HG03025 (cell line): ENCODE results near the gene TIMM13.

Experiments
- ATAC-seq: cut with Tn5 transposase; IDR thresholded peaks from one replicate; pipeline ENCODE4 v1.9.1; 2021; ENCODE audit warnings: mild to moderate bottlenecking, moderate library complexity; ENCODE audit not compliant: unreplicated experiment, low FRiP score

Gene TIMM13

DNA sequence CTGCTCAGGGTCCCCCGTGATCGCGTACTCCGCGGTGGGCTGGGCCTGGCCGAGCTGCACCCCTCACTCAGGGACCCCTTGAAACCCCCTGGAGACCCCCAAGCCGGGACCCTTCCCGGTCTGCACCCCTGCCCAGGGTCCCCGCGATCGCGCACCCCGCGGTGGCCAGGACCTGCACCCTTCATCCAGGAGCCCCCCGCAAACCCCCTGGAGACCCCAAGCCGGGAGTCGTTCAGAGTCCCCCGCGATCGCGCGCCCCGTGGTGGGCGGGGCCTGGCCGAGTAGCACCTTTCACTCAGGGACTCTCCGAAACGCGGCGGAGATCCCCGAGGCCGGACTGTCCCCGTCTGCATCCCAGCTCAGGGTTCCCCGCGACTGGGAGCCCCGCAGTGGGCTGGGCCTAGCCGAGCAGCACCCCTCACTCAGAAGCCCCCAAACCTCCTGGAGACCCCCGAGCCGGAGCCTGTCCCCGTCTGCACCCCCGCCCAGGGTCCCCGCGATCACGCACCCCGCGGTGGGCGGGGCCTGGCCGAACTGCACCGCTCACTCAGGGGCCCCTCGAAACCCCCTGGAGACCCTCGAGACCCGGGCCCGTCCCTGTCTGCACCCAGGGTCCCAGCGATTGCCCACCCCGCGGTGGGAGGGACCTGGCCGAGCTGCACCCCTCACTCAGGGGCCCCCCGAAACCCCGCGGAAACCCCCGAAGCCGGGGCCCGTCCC is 28.6 kb upstream of the TIMM13 start:
- ATAC-seq: peak; percentile 25

DNA sequence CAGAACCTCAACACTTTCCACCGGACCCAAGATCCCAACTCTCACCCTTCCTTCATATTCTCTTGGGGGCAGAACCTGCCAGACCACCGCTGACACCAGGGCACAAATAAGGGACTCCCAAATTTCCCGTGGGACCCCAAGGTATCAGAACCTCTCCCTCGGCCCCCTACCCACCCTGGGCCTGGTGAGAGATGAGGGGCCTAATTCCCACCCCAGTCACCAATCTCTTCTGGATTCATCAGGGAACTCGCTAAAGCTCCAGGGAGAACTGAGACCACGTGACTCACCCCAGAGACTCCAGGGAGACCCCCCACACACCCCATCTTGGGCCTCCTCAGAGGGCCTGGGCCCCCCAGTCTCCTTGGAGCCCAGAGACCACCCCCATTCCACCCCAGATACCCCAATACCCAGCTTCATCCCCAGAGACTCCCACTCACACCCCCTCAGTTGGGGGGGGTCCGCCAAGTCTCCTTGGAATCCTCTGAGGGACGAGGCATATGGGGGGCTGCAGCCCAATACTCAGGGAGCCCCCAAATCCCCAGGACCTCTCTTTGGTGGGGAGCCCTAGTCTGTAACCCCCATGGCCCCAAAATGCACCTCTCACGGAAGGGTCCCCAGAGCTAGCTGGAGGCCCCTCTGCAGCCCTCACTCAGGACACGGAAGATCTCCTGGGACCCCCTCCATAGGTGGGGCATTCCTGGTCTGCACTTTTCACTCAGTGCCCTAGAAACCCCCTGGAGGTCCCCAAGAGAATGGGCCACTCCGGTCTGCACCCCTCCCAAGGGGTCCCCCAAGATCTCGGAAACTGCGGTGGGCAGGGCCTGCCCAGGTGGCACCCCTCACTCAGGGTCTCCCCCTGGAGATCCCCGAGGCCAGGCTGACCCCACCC is 27.8 kb upstream of the TIMM13 start:
- ATAC-seq: peak; percentile 3

DNA sequence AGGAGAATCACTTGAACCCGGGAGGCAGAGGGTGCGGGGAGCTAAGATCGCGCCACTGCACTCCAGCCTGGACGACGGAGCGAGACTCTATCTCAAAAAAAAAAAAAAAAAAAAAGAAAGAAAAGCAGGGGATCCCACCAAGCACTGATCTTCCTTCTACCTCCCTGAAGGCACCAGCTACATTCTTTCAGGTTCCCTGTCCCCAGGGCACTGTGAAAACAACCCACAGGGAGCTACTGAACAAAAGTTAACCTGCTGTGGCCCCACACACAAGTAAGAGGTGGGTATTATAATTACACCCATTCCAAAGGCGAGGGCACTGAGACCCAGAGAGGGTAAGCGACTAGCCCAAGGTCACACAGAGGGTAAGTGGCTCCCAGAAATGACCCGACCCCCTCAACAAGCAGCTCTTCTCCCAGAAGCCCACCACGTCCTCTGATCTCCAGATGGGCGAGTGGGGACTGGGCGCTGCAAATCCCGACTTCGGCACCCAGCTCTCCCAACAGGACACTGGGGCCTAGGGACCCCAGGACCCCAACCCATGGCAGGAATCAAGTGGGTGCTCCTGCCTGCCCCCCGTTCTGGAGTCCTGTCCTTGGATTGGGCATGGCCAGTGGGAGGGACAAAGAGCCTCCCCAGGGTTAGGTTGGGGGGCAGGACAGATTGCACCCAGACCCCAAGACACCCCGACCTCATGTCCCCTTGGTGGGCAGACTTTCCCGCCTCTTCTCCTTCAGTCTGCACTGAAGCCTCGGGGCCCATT is 27.0 kb upstream of the TIMM13 start:
- no peak for ATAC-seq

DNA sequence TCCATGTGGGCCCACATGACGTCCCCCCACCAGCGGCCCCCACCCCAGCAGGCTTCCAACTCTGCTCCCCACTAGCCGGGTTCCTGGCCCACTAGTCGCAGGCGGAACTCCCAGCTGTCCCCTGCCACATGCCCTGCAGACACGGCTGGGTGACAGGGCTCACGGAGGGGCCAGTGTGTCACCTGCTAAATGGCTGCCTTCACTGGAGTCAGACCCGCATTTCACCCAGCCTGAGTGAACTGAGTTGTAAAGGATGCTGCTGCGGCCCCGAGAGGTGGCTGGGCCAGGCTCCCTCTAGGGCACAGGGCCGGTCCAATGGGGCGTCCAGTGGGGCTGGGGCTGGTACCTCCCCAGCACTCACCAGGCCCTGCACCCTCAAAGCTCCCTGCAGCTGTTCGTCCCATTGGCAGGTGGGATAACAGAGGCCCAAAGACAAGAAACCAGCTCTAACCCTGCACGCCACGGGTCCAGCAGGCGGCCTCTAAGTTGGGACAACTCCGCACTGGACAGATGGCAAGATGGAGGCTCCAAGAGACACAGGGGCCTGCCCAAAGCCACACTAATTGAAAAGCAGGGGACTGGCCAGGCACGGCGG is 26.1 kb upstream of the TIMM13 start:
- no peak for ATAC-seq

DNA sequence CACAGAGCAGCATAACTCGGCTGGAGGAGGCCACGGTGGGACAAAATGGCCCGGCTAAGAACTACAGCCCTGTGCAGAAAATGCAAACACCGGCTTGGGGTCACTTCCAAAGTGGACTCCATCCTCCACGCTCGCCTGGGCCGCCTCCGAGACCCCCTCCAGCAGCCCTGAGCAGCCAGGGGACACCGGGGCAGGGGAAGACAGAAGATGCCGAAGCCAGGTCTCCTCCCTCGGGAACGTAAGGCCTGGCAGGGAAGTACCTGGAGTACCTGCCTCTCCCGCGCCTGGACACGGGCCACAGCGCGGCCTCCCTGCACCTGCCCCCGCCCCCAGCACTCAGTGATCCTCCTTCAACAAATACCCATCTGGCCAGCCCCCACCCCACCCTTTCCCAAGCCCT is 24.4 kb upstream of the TIMM13 start:
- ATAC-seq: no peak

DNA sequence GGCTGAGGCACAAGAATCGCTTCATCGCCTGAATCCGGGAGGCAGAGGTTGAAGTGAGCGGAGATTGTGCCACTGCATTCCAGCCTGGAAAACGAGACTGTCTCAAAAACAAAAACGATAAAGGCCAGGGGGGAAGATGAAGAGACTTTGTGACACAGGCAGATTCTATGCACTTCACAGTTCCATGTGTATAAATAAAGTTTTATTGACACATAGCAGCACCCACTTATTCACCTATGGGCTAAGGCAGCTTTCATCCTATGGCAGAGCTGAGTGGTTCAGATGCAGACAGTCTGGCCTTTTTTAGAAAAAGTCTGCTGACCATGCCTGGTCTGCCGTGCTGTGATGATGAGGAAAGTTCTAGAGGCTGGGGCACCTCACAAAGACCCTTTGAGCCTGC is 23.8 kb upstream of the TIMM13 start:
- no peak for ATAC-seq

DNA sequence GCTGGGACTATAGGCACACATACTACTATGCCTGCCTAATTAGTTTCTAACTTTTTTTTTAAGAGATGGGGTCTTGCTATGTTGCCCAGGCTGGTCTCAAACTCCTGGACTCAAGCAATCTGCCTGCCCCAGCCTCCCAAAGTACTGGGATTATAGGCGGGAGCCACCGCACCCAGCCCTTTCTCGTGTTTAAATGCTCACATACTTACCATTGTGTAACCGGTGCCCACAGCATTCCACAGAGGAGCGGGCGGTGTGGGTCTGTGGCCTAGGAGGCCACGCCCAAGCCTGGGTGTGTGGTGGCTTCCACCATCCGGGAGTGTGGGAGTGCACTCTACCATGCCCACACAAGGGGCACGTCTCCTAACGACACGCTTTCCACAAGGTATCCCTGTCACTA is 21.6 kb upstream of the TIMM13 start:
- no peak for ATAC-seq

DNA sequence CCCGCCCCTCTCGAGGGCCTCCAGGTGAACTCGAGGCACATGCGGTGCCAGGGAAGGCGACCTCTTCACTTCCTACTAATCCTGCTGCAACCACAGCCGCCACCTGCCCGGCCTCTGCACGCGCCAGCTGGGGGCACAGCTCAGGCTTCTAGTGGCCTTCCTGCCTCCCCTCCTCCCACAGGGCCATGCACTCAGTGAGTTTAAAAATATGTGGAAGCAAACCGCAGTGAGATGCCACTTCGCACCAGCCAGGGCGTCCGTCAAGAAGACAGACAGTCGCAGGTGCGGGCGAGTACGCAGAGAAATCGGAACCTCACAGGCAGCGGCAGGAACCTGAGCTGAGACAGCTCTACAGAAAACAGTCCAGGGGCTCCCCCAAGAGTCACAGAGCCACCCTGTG is 19.0 kb upstream of the TIMM13 start:
- no peak for ATAC-seq

DNA sequence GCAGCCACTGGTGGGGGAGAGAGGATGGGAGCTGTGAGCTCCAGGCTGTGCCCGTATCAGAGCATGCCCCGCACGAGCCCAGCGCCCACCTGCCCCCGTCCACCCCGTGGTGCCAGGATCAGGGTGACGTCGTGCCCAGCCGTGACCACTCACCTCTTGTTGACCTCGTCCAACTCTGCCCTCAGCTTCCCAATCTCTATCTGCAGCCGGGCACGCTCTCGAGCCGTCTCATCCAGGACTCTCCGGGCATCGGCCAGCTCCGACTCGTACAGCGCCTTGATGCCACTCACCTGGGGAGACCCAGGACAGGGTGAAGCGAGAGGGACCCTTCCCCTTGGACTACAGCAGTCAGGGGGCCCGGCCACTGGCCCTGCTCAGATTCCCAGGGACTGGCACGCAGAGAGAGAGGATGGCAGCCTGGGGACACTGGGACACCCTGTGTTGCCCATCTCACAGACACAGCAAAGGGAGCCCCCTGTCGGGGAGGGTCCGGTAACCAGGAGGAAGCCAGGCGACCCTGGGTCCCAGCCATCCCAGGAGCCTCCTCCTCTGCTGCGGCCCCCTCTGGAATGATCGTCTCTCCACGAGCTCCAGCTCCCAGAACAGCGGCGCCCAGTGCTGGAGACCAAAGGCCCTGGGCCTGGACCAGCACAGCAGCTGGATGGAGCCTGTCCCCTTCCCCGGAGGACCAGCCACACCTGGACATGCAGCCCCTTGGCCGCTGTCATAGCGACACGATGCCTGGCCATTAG is 17.0 kb upstream of the TIMM13 start:
- ATAC-seq: no peak

DNA sequence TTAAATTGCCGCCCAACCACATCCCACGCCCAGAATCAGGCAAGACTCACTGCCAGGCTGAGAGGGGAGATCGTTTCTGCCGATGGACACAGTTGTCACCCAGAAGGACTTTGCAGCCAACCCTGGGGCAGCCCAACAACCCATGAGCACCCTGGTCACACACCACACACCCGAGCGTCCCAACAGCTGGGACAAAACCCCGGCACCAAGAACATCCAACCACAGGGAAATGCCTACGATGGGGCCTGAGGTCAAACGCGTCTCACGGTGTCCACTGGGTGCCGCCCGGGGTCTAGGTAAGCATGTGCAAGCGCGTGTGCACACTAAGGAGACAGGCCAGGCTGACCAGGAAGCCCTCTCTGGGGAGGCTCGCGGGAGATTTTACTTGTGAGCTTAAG is 16.4 kb upstream of the TIMM13 start:
- no peak for ATAC-seq

DNA sequence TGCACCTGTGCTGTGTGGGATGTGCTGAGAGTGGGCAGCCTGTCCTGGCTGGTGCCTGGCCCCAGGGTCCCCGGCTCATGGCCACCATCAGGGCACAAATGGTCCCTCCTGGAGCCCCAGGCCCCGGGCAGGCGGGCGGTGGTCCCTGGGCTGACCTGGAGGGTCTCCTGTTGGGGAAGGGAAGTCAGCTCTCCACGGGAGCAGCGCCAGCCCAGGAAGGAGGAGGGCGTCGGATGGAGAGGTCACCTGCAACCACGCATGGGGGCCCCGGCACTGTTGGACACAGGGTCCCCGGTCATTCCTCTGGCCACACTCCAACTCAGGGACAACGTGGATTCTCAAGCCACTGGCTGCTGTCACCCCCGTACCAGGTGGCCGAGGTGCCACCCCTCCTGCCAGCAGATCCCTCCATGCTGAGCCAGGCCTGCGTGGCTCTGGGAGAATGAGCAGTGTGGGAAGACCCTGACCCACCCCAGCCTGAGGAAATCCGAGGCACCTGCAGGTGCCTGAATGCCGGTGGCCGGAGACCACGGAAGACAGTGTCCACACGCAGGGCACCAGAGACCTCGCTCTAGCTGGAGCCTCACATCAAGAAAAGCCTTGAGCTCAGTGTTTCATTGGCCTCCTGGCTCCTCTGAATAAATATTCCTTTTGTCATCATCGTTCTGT is 15.9 kb upstream of the TIMM13 start:
- no peak for ATAC-seq

DNA sequence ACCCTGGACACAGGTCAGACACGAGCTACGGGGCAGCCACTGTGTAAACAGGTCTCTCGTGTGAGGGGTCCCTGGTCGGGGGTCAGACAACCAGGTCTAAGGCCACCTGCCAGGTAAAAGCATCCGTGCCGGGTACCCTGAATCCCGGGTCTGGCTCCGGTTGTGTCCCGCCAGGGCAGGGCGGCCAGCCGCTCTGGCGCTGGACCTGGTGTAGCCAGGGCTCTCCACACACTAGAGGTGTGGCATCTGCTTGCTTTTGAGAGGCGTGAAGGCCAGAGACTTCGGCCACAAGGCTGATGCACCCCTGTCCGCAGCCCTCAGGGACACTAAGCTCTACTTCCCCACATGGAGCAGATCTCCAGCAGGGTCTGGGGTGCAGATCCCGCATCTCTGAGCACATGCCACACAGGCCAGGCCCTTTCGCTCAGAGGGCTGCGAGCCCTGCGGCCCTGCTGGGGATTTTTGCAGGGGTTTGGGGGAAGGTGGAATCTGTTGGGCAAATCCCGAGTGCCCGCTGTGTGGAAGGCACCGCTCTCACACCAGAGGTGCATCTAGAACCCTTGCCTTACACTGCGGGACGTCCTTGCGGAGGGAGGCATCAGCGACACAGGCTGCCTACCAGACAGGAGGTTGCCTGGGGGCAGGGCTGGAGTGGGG is 13.8 kb upstream of the TIMM13 start:
- no peak for ATAC-seq

DNA sequence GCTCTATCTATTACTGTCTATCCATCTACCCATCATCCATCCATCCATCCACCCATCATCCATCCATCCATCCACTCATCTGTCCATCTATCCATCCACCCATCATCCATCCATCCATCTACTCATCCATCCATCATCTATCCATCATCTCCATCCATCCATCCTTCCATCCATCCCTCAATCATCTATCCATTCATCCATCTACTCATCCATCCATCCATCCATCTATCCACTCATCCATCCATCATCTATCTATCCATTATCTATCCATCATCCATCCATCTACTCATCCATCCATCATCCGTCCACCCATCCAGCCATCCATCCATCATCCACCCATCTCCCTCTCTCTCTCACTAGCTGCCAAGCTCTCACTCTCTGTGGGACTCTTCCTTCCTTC is 13.1 kb upstream of the TIMM13 start:
- no peak for ATAC-seq

DNA sequence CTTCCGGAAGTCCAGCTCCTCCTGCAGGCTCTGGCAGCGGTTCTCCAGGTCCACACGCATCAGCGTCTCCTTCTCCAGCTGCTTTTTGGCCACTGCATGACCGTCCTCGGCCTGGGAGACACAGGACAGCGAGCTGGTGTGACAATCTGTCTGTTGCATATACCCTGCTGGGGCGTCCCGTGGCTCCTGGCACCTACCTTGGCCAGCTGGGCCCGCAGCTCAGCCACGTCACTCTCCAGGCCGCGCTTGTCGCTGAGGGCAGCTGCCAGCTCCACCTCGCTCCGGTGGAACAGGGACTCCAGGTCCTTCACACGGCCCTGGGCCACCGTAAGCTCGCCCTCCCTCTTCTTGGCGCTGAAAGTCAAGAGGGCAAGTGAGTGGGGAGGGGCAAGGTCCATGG is 10.8 kb upstream of the TIMM13 start:
- ATAC-seq: no peak

DNA sequence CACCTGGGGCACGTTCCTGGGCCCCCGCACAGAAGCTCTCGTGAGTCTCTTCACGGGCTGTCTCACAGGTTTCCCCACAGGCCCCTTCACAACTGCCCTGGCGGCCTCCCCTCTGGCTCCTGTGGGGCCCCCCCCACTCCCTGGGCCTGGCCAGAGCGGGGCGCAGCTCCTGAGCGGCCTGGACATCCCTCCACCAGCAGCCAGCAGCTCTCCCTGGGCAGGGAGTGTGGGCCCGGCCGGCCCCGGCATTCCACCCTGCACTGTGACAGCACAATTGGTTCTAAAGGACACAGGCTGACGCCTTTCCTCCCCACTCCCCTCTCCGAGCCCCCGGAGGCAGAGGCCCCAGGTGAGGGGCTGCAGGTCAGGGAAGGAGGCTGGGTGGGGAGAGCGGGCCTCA is 9.5 kb upstream of the TIMM13 start:
- no peak for ATAC-seq

DNA sequence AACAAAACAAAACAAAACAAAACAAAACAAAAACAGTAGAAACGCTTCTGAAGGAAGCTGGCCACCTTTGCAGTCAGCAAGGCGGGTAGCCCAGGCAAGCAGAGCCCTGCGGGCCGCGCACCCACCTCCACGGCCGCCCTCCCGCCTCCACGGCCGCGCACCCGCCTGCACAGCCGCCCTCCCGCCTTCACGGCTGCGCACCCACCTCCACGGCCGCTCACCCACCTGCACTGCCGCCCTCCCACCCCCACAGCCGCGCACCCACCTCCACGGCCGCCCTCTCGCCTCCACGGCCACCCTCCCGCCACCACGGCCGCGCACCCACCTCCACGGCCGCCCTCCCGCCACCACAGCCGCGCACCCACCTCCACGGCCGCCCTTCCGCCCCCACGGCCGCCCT is 9.0 kb upstream of the TIMM13 start:
- no peak for ATAC-seq

DNA sequence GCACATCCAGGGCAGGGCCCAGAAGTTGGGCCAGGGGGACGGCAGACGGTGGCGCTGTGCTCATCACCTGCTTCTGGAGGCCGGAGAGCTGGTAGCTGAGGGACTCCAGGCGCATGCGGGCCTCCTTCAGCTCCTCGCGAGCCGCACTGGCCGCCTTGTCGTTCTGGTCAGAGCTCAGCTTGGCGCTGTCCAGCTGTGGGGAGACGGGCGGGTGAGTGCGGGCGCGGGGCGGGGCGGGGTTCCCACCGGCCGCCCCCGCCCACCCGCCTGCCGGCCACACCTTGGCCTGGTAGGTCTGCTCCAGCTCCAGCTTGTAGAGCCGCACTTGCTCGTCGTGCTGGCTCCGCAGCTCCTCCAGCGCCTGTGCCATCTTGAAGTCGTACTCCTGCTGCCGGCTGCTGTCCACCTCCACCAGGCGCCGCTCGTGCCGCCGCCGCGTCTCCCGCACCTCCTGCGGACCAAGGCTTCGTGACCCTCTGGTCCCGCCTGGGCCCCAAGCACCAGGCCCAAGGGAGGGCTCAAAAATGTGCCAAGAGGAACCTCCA is 7.4 kb upstream of the TIMM13 start:
- no peak for ATAC-seq

DNA sequence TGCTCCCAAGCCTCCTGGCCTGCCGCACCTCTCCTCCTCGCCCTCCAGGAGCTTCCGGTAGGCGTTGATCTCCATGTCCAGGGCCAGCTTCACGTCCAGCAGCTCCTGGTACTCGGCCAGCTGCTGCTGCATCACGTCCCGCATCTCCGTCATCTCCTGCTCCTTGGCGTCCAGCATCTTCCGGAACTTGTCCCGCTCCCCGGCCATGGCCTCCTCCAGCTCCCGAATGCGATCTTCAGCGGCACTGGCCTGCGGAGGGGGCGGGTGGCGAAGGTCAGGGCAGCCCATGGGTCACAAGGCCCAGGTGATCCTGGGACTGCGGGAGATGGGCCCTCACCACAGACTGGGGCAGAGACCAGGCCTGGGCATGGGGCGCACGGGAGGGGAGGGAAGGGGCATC is 6.9 kb upstream of the TIMM13 start:
- no peak for ATAC-seq

DNA sequence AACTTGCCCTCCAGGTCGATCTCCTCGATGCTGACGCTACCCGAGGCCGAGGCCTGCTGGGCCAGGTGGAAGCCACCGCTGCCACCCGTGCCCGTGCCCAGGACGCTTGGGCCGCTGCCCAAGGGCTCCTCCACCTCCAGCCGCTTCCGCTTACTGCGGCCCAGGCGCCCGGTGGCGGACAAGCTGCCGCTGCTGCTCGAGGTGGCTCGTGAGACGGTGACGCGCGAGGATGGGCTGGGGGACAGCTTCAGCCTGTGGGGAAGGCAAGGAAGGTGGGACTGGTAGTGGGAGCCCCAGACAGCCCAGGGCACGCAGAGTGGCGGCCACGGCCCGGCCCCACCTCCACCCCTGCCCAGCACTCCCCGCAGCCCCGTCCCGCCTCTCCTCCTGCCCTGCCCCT is 6.5 kb upstream of the TIMM13 start:
- ATAC-seq: no peak
